ENCODE data around the gene ARL15.

- TF ChIP-seq CTCF (IDR thresholded peaks at IDR 0.05), result no peak
- TF ChIP-seq EZH2 (IDR thresholded peaks at IDR 0.05; ENCODE audit: borderline replicate concordance, insufficient read depth, low read depth, low read length, poor library complexity, severe bottlenecking), result no peak
Measured at GRCh38 chr5:54357408-54358058, 47.2 kb upstream of the ARL15 start.

All from B cell (primary cell).